CD14-positive monocyte (primary cell): ENCODE data around the gene RPL35. TPM values are rescaled to one million over a fixed set of nuclear protein-coding genes. Genes with fewer than 3 reads are reported as not detected.
A peak's percentile ranks its signal among the peaks of the same experiment; 100 is the strongest.

Experiments
- DNase-seq, 3 donors: peaks; one replicate each; pipeline ENCODE4 v3.0.0-alpha.2; 2011 to 2022
- H2AFZ ChIP-seq: 2 replicates; pipeline ENCODE4 v1.6.0; 2012; ENCODE audit warnings: mild to moderate bottlenecking, low read depth, low read length, inconsistent platforms; ENCODE audit not compliant: insufficient read depth, poor library complexity, severe bottlenecking
- H3K27ac ChIP-seq, 2 donors: 1 replicate in 1 of 2; 2 replicates in 1 of 2; pipeline ENCODE4 v1.5.1; 2012 to 2013; ENCODE audit warnings: low read length in 2 of 2, control low read depth in 1 of 2, inconsistent platforms in 1 of 2, low read depth in 1 of 2, mild to moderate bottlenecking in 1 of 2
- H3K27me3 ChIP-seq, 2 donors: one replicate each; pipeline versions ENCODE4 v1.6.0 to v1.6.1; 2011 to 2013; ENCODE audit warnings: low read length in 2 of 2; ENCODE audit not compliant: control insufficient read depth in 2 of 2, insufficient read depth in 2 of 2
- H3K36me3 ChIP-seq, 2 donors: replicated peaks in 1 of 2; 1 replicate in 1 of 2; 2 replicates in 1 of 2; pipeline versions ENCODE4 v1.5.1 to v1.6.1; 2012 to 2013; ENCODE audit warnings: low read length in 2 of 2, control low read depth in 1 of 2, inconsistent platforms in 1 of 2, mild to moderate bottlenecking in 1 of 2; ENCODE audit not compliant: insufficient read depth in 2 of 2, control insufficient read depth in 1 of 2
- H3K4me1 ChIP-seq, 2 donors: 1 replicate in 1 of 2; 2 replicates in 1 of 2; pipeline versions ENCODE4 v1.5.1 to v1.6.1; 2012 to 2013; ENCODE audit warnings: low read length in 2 of 2, control low read depth in 1 of 2, inconsistent platforms in 1 of 2, mild to moderate bottlenecking in 1 of 2, moderate library complexity in 1 of 2; ENCODE audit not compliant: insufficient read depth in 2 of 2, control insufficient read depth in 1 of 2
- H3K4me2 ChIP-seq: replicated peaks from 2 replicates; pipeline ENCODE3; 2012; ENCODE audit warnings: low read length, moderate library complexity, mild to moderate bottlenecking; ENCODE audit not compliant: poor library complexity, severe bottlenecking; ENCODE audit errors: extremely low read depth
- H3K4me3 ChIP-seq, 3 experiments: fragments of 200-600 bp in 1 of 3; sonication (generic) in 1 of 3; replicated peaks in 1 of 3; 1 replicate in 2 of 3; 2 replicates in 1 of 3; pipeline ENCODE4 v1.5.1; 2011 to 2013; ENCODE audit warnings: low read length in 3 of 3, mild to moderate bottlenecking in 3 of 3, control low read depth in 2 of 3, low read depth in 2 of 3, inconsistent platforms in 1 of 3, moderate library complexity in 1 of 3
- H3K79me2 ChIP-seq: 2 replicates; pipeline ENCODE4 v1.6.0; 2012; ENCODE audit warnings: mild to moderate bottlenecking, control low read depth, inconsistent platforms, low read length, moderate library complexity; ENCODE audit not compliant: insufficient read depth
- H3K9ac ChIP-seq: 2 replicates; pipeline ENCODE4 v1.6.0; 2017; ENCODE audit warnings: low read length, mild to moderate bottlenecking; ENCODE audit not compliant: insufficient read depth, poor library complexity, severe bottlenecking
- H3K9me3 ChIP-seq, 2 donors: replicated peaks in 1 of 2; 1 replicate in 1 of 2; 2 replicates in 1 of 2; pipeline versions ENCODE4 v1.5.1 to v1.6.1; 2012 to 2013; ENCODE audit warnings: low read length in 2 of 2, control low read depth in 1 of 2; ENCODE audit not compliant: control insufficient read depth in 1 of 2, insufficient read depth in 1 of 2
- H4K20me1 ChIP-seq: 2 replicates; pipeline ENCODE4 v1.6.0; 2012; ENCODE audit warnings: mild to moderate bottlenecking, low read length, control low read depth, moderate library complexity; ENCODE audit not compliant: insufficient read depth
- H3K27ac Mint-ChIP-seq, 7 donors: one replicate each; pipeline ENCODE4 v1.8.0; 2020; ENCODE audit warnings: mild to moderate bottlenecking in 7 of 7, mixed read lengths in 7 of 7, moderate library complexity in 6 of 7, inconsistent platforms in 2 of 7
- H3K27me3 Mint-ChIP-seq, 3 donors: one replicate each; pipeline ENCODE4 v1.8.0; 2021 to 2022; ENCODE audit warnings: low read depth in 3 of 3, mild to moderate bottlenecking in 3 of 3, mixed read lengths in 3 of 3, moderate library complexity in 3 of 3, inconsistent platforms in 1 of 3
- H3K36me3 Mint-ChIP-seq, 2 donors: one replicate each; pipeline ENCODE4 v1.8.0; 2020; ENCODE audit warnings: mixed read lengths in 2 of 2, inconsistent platforms in 1 of 2, mild to moderate bottlenecking in 1 of 2
- H3K4me1 Mint-ChIP-seq: one replicate; pipeline ENCODE4 v1.8.0; 2020; ENCODE audit warnings: mild to moderate bottlenecking, mixed read lengths
- H3K4me3 Mint-ChIP-seq, 2 donors: one replicate each; pipeline ENCODE4 v1.8.0; 2020; ENCODE audit warnings: mild to moderate bottlenecking in 2 of 2, mixed read lengths in 2 of 2, moderate library complexity in 1 of 2
- H3K9me3 Mint-ChIP-seq, 7 donors: one replicate each; pipeline ENCODE4 v1.8.0; 2020 to 2022; ENCODE audit warnings: mixed read lengths in 7 of 7, mild to moderate bottlenecking in 6 of 7, moderate library complexity in 6 of 7, inconsistent platforms in 2 of 7
- WGBS: methylation state at CpG from one replicate; pipeline ENCODE4 v1.1.5; 2013; ENCODE audit warnings: missing lambda C conversion rate; ENCODE audit not compliant: insufficient coverage; 5-methylcytosine and 5-hydroxymethylcytosine counted together
- intact Hi-C, 2 donors: fragments of 100-400 bp; cut with micrococcal nuclease; formaldehyde crosslinking; loops; one replicate each; pipeline versions ENCODE4 v1.15.0 to v1.15.1; 2023
- polyA plus RNA-seq, 3 donors: library from polyadenylated mRNA; depleted of rRNA in 1 of 3; unstranded in 2 of 3; stranded (reverse) in 1 of 3; fragments of 300-500 nt in 2 of 3; fragments of >200 nt in 1 of 3; fragmentation: Illumina TruSeq in 2 of 3; gene quantifications; 1 replicate in 2 of 3; 2 replicates in 1 of 3; pipeline ENCODE4 v1.2.3, GENCODE V29; 2012 to 2021
- TF ChIP-seq, protein P1 (sequence below): fragments of 200-600 bp; IDR thresholded peaks from one replicate; pipeline ENCODE4 v1.8.0; 2022; ENCODE audit warnings: antibody characterized with exemption, mild to moderate bottlenecking

RPL35 gene
- polyA plus RNA-seq, 3 donors = 660 to 1,209 (median 828) TPM

DNA sequence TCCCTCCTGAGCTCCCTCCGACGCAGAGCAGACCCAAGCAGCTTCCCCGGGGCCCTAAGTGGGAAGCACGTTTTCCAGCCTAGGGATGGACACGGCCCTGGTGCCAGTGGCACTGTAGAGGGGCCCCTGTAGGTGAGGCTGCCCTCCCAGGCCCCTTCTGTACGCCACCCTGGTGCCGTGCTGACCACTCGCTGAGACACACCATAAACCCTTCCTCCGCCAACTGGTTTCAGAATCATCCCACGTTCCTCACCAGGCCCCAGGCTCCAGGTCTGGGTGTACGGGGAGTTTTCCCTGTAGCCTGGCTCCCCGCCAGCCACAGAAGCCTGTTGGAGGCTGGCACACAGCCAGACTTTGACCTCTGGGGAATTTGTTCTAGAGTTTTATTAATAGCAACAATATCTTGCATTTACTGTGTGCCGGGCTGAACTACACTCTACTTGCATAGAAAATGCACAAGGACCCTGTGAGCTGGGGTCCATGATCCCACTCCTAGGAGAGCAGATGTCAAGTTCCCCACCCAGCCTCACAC lies 26.7 kb downstream of the RPL35 start:
- no peak overlapping the region for H3K27ac ChIP-seq
- H4K20me1 ChIP-seq = no peaks in the 10 kb centered on the region
- TF ChIP-seq, protein P1, sequence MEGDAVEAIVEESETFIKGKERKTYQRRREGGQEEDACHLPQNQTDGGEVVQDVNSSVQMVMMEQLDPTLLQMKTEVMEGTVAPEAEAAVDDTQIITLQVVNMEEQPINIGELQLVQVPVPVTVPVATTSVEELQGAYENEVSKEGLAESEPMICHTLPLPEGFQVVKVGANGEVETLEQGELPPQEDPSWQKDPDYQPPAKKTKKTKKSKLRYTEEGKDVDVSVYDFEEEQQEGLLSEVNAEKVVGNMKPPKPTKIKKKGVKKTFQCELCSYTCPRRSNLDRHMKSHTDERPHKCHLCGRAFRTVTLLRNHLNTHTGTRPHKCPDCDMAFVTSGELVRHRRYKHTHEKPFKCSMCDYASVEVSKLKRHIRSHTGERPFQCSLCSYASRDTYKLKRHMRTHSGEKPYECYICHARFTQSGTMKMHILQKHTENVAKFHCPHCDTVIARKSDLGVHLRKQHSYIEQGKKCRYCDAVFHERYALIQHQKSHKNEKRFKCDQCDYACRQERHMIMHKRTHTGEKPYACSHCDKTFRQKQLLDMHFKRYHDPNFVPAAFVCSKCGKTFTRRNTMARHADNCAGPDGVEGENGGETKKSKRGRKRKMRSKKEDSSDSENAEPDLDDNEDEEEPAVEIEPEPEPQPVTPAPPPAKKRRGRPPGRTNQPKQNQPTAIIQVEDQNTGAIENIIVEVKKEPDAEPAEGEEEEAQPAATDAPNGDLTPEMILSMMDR = no peak
- Mint-ChIP-seq H3K9me3 (peaks cover 0 to 6% (median 4%) of the 10 kb centered on the region in 7 donors), H3K27ac (no peak overlapping the region), H3K36me3 (peaks cover 0 to 5% of the 10 kb centered on the region in 2 donors), H3K4me1 (peaks cover 12% of the 10 kb centered on the region), H3K27me3 (peaks cover 10 to 28% (median 26%) of the 10 kb centered on the region in 3 donors), H3K4me3 (no peak overlapping the region)
- no peak overlapping the region for H3K4me2 ChIP-seq
- H2AFZ ChIP-seq = no peak overlapping the region
- no peak overlapping the region for H3K4me3 ChIP-seq
- intact Hi-C loops = no loop called here
- H3K9ac ChIP-seq = no peak overlapping the region
- no peaks in the 10 kb centered on the region for H3K9me3 ChIP-seq
- H3K36me3 ChIP-seq = no peaks in the 10 kb centered on the region
- peaks cover 0 to 12% of the 10 kb centered on the region in 2 donors for H3K27me3 ChIP-seq
- 63% methylated on average over 8 of the region's 13 CpGs for WGBS
- peaks cover 9 to 18% of the 10 kb centered on the region in 2 donors for H3K4me1 ChIP-seq
- DNase-seq = no peak
- no peaks in the 10 kb centered on the region for H3K79me2 ChIP-seq

- Histone ChIP-seq H3K9me3 (no peaks in the 10 kb centered on the region), H3K9ac (no peak overlapping the region), H3K4me1 (peaks cover 9 to 18% of the 10 kb centered on the region in 2 donors), H3K4me3 (no peak overlapping the region), H3K27me3 (peaks cover 0 to 12% of the 10 kb centered on the region in 2 donors), H3K36me3 (no peaks in the 10 kb centered on the region), H4K20me1 (no peaks in the 10 kb centered on the region), H3K4me2 (no peak overlapping the region), H2AFZ (no peak overlapping the region), H3K79me2 (no peaks in the 10 kb centered on the region), H3K27ac (no peak overlapping the region)
- H3K9me3 Mint-ChIP-seq = peaks cover 0 to 6% (median 4%) of the 10 kb centered on the region in 7 donors
- 89% methylated on average over 7 of the region's 7 CpGs for WGBS
- H3K36me3 Mint-ChIP-seq = peaks cover 0 to 5% of the 10 kb centered on the region in 2 donors
- intact Hi-C loops = no loop called here
- H3K27ac Mint-ChIP-seq = peak overlapping the region in 1 of 7 donors; percentile 28
- H3K4me3 Mint-ChIP-seq = no peak overlapping the region
- H3K4me1 Mint-ChIP-seq = peaks cover 12% of the 10 kb centered on the region
- TF ChIP-seq, protein P1 = no peak
- H3K27me3 Mint-ChIP-seq = peaks cover 10 to 27% (median 22%) of the 10 kb centered on the region in 3 donors
- no peak for DNase-seq
These were observed 27.2 kb downstream of the RPL35 start for GRCh38 chr9:124834591-124834990.
